ENCODE results near the gene WWOX. TPM values are rescaled to one million over a fixed set of nuclear protein-coding genes. Genes with fewer than 3 reads are reported as not detected.

WWOX gene
- total and polyA plus RNA-seq, 2 of the 13 experiments (the other 11 are each of a cell fraction or from before 2014, with no cell fraction given) = 9.1 to 37.4 TPM

DNA sequence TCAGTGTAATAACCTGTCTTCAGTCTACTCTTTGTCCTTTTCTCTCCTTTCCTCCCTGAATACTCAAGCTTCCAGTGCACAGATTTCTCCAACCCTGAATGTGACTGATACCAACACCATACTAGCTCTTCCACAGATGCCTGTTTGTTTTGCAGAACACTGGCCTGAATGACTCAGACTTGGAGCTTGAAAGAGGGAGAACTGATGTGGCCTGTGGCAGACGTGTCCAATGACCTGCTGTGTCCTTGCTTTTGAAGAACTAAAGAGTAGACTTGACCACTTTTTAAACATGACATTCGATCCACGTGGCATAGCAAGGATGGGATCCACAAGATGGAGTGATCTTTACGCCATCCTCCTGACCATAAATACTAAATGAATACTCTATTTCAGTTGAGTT lies 361.0 kb downstream of the WWOX start (continued):
- TF ChIP-seq ATF7 (IDR thresholded peaks at IDR 0.05) (no peak), ATF7 (CRISPR knock-in tag; IDR thresholded peaks at IDR 0.05) (no peak), SNAI1 (CRISPR knock-in tag; IDR thresholded peaks at IDR 0.05; ENCODE audit: borderline replicate concordance) (no peak), JDP2 (CRISPR knock-in tag; IDR thresholded peaks at IDR 0.05; ENCODE audit: borderline replicate concordance) (no peak), MLLT10 (CRISPR knock-in tag; IDR thresholded peaks at IDR 0.05) (no peak), ZNF274 (CRISPR knock-in tag; IDR thresholded peaks at IDR 0.05) (no peak), ZNF557 (CRISPR knock-in tag; IDR thresholded peaks at IDR 0.05) (no peak), NFYC (CRISPR knock-in tag; IDR thresholded peaks at IDR 0.05) (no peak), SSRP1 (CRISPR knock-in tag; IDR thresholded peaks at IDR 0.05) (no peak), ZSCAN25 (CRISPR knock-in tag; IDR thresholded peaks at IDR 0.05) (0 out of 2 replicates have a peak, but pooled peaks have one; percentile 26), ZNF703 (CRISPR knock-in tag; IDR thresholded peaks at IDR 0.05; ENCODE audit: borderline replicate concordance) (no peak), ZNF558 (CRISPR knock-in tag; IDR thresholded peaks at IDR 0.05; ENCODE audit: borderline replicate concordance) (no peak), ISX (CRISPR knock-in tag; conservative IDR thresholded peaks at IDR 0.05) (no peak), ZNF883 (CRISPR knock-in tag; IDR thresholded peaks at IDR 0.05; ENCODE audit: not compliant biosample characterization) (no peak), SRF (IDR thresholded peaks at IDR 0.05; ENCODE audit: low read depth, low read length) (no peak), EED (CRISPR knock-in tag; IDR thresholded peaks at IDR 0.05) (no peak), CREM (IDR thresholded peaks at IDR 0.05) (no peak), CREM (CRISPR knock-in tag; IDR thresholded peaks at IDR 0.05) (no peak), FOSL1 (CRISPR knock-in tag; IDR thresholded peaks at IDR 0.05; ENCODE audit: borderline replicate concordance) (no peak; the same call in 1 of the 2 replicates), SYNCRIP (IDR thresholded peaks at IDR 0.05; ENCODE audit: insufficient read depth, low read depth, low read length) (no peak), KMT2A (CRISPR knock-in tag; IDR thresholded peaks at IDR 0.05) (no peak), ZNF713 (CRISPR knock-in tag; IDR thresholded peaks at IDR 0.05) (no peak), PHF5A (CRISPR knock-in tag; IDR thresholded peaks at IDR 0.05; ENCODE audit: low read depth, unreplicated experiment) (no peak), ZNF850 (CRISPR knock-in tag; conservative IDR thresholded peaks at IDR 0.05) (no peak), ZNF83 (CRISPR knock-in tag; IDR thresholded peaks at IDR 0.05; ENCODE audit: borderline replicate concordance) (no peak)
- TF ChIP-seq, protein P1, sequence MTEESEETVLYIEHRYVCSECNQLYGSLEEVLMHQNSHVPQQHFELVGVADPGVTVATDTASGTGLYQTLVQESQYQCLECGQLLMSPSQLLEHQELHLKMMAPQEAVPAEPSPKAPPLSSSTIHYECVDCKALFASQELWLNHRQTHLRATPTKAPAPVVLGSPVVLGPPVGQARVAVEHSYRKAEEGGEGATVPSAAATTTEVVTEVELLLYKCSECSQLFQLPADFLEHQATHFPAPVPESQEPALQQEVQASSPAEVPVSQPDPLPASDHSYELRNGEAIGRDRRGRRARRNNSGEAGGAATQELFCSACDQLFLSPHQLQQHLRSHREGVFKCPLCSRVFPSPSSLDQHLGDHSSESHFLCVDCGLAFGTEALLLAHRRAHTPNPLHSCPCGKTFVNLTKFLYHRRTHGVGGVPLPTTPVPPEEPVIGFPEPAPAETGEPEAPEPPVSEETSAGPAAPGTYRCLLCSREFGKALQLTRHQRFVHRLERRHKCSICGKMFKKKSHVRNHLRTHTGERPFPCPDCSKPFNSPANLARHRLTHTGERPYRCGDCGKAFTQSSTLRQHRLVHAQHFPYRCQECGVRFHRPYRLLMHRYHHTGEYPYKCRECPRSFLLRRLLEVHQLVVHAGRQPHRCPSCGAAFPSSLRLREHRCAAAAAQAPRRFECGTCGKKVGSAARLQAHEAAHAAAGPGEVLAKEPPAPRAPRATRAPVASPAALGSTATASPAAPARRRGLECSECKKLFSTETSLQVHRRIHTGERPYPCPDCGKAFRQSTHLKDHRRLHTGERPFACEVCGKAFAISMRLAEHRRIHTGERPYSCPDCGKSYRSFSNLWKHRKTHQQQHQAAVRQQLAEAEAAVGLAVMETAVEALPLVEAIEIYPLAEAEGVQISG (CRISPR knock-in tag; IDR thresholded peaks at IDR 0.05) = no peak
- TF ChIP-seq, protein P2, sequence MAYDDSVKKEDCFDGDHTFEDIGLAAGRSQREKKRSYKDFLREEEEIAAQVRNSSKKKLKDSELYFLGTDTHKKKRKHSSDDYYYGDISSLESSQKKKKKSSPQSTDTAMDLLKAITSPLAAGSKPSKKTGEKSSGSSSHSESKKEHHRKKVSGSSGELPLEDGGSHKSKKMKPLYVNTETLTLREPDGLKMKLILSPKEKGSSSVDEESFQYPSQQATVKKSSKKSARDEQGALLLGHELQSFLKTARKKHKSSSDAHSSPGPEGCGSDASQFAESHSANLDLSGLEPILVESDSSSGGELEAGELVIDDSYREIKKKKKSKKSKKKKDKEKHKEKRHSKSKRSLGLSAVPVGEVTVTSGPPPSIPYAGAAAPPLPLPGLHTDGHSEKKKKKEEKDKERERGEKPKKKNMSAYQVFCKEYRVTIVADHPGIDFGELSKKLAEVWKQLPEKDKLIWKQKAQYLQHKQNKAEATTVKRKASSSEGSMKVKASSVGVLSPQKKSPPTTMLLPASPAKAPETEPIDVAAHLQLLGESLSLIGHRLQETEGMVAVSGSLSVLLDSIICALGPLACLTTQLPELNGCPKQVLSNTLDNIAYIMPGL (CRISPR knock-in tag; IDR thresholded peaks at IDR 0.05; ENCODE audit: borderline replicate concordance in 1 of 2, low read depth in 1 of 2) = no peak
